ENCODE measurements around the gene RASSF4. TPM values are rescaled to one million over a fixed set of nuclear protein-coding genes. Genes with fewer than 3 reads are reported as not detected.

Gene RASSF4
- total and polyA plus RNA-seq, 2 donors (not counting 3 experiments of a cell fraction or from before 2014, with no cell fraction given): 7.6 to 8.2 TPM

- no peak for DNase-seq (ENCODE audit: low read depth, low spot score)
- TF ChIP-seq POLR2A (IDR thresholded peaks at IDR 0.05; ENCODE audit: low read depth, low read length): no peak
- no peak for TF ChIP-seq JUN (IDR thresholded peaks at IDR 0.05; ENCODE audit: borderline replicate concordance, insufficient read depth, insufficient read length, low read depth)
- TF ChIP-seq MAX (IDR thresholded peaks at IDR 0.05; ENCODE audit: insufficient read depth, insufficient read length): no peak
- TF ChIP-seq EZH2 (IDR thresholded peaks at IDR 0.05; ENCODE audit: borderline replicate concordance, low read depth, low read length, severe bottlenecking): no peak
- no peak for TF ChIP-seq GATA2 (IDR thresholded peaks at IDR 0.05; ENCODE audit: insufficient read depth, insufficient read length, low read depth, low read length)
- TF ChIP-seq FOS (IDR thresholded peaks at IDR 0.05; ENCODE audit: borderline replicate concordance, insufficient read depth, low read length): no peak
- no peak for TF ChIP-seq CTCF (IDR thresholded peaks at IDR 0.05; ENCODE audit: extremely low read depth in 1 of 2, insufficient read depth in 1 of 2, low read depth in 1 of 2, low read length in 2 of 2)
- no peak for TF ChIP-seq MYC (IDR thresholded peaks at IDR 0.05; ENCODE audit: low read depth, low read length)
- TF ChIP-seq POLR2AphosphoS5 (IDR thresholded peaks at IDR 0.05; ENCODE audit: insufficient read depth, low read depth, low read length): no peak
- Histone ChIP-seq H3K4me1 (ENCODE audit: control insufficient read depth, extremely low read depth, insufficient read depth, low read length) (peaks cover 48% of the 10 kb centered on the region), H4K20me1 (replicated peaks; ENCODE audit: control insufficient read depth, extremely low read depth, insufficient read depth, low read length) (no peaks in the 10 kb centered on the region), H3K79me2 (ENCODE audit: control insufficient read depth, insufficient read depth, low read length) (no peaks in the 10 kb centered on the region), H3K9me1 (replicated peaks; ENCODE audit: control insufficient read depth, extremely low read depth, insufficient read depth, low read length) (no peaks in the 10 kb centered on the region), H3K36me3 (ENCODE audit: control insufficient read depth in 2 of 2, extremely low read depth in 1 of 2, insufficient read depth in 2 of 2, low read length in 2 of 2) (peaks cover 0 to 11% of the 10 kb centered on the region in 2 experiments), H3K4me3 (replicated peaks in 1 of 3; ENCODE audit: insufficient read depth in 1 of 3, low read depth in 1 of 3, low read length in 3 of 3) (no peak overlapping the region), H3K4me2 (ENCODE audit: insufficient read depth, low read length) (no peak overlapping the region), H3K27ac (ENCODE audit: insufficient read depth, low read depth, low read length) (peak overlapping the region; percentile 94), H2AFZ (ENCODE audit: low read depth, low read length) (no peak overlapping the region), H3K9me3 (replicated peaks; ENCODE audit: control insufficient read depth, insufficient read depth, low read length) (no peaks in the 10 kb centered on the region), H3K27me3 (ENCODE audit: control insufficient read depth in 2 of 2, insufficient read depth in 2 of 2, low read length in 2 of 2) (no peaks in the 10 kb centered on the region), H3K9ac (replicated peaks; ENCODE audit: extremely low read depth, insufficient read depth, low read length) (peak overlapping the region; percentile 15)
- ChIA-PET POLR2A (interaction anchor here (0.6 to 2.2 kb wide), 10 partner anchors 8 to 692 kb away, joined by 3 to 48 read pairs (median 7); partner anchors contain the start of gene ZNF22), CTCF (interaction anchor here (0.7 to 1.7 kb wide), 7 partner anchors 13 to 47 kb away, joined by 3 to 11 read pairs (median 7); no protein-coding TSS in a partner anchor)
- BruUV-seq (replicated peaks): no TSS peak
- peak; percentile 8 for FAIRE-seq
- dilution Hi-C loops (cut with MboI; ENCODE audit: extremely low pct_ligation_motif_present, low sequenced_read_pairs) (no loop called here), intact Hi-C loops (cut with micrococcal nuclease) (loop anchor here (5.0 to 10.0 kb wide), 2 partner anchors 102 to 1305 kb away; no protein-coding TSS in a partner anchor)
These were observed 19.9 kb downstream of the RASSF4 start for GRCh38 chr10:44979281-44980191.
